Uterus (tissue), 2 donors: ENCODE measurements around the gene INO80C.
"Not testable (repeated sequence)": the region's sequence is repeated elsewhere in the genome, so short reads cannot be mapped to it uniquely, and the experiment has no call there.

Source experiments
- CTCF ChIP-seq, 4 experiments: fragments of 200-600 bp in 2 of 4; fragments of 450-650 bp in 2 of 4; sonication (generic) in 2 of 4; IDR thresholded peaks; one replicate each; pipeline ENCODE4 v1.5.1; 2016 to 2019; ENCODE audit warnings: antibody characterized with exemption in 4 of 4, mild to moderate bottlenecking in 2 of 4, moderate library complexity in 1 of 4
- POLR2A ChIP-seq, 2 donors: fragments of 450-650 bp; IDR thresholded peaks; one replicate each; pipeline ENCODE4 v1.6.1; 2016; ENCODE audit warnings: antibody characterized with exemption in 2 of 2, mild to moderate bottlenecking in 1 of 2, moderate library complexity in 1 of 2

GRCh38 chr18:35488396-35488795 lies 9.4 kb downstream of the INO80C start:
- not testable (repeated sequence) for TF ChIP-seq CTCF, POLR2A (IDR thresholded peaks at IDR 0.05)
